ENCODE results near the gene MYOD1.

DNA sequence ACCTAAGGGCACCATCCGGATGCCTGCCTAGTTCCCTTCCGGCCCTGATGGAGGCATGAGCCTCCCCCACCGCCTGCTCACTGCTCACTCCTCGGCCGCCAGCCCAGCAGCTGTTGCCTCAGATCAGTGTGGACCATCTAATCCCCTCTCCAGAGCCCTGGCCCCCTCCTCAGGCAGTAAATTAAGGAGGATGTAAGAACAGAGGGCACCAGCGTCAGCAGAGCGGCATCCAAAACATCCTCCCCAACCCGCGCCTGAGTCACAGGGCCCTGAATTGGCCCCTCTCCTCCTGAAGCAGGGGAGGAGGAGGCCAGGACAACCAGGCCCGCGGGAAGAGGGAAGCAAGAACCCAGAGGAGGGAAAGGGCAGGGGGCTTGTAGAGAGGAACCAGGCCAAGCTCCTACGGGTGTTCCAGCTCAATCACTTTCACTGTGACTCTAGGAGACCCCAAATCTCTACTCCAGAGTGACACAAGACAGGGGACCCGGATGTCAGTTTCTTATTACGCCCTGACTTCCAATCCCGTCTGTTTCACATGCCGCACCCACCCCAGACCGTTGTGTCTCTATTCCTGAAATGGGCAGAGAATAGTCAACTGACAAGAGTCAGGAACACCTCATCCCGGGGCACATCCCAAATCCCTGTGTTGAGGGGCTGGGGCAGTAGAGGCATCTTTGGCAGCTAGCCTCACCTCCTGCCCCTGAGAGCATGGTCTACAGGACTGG, 31.3 kb upstream of the MYOD1 start:
- TF ChIP-seq, protein P1, sequence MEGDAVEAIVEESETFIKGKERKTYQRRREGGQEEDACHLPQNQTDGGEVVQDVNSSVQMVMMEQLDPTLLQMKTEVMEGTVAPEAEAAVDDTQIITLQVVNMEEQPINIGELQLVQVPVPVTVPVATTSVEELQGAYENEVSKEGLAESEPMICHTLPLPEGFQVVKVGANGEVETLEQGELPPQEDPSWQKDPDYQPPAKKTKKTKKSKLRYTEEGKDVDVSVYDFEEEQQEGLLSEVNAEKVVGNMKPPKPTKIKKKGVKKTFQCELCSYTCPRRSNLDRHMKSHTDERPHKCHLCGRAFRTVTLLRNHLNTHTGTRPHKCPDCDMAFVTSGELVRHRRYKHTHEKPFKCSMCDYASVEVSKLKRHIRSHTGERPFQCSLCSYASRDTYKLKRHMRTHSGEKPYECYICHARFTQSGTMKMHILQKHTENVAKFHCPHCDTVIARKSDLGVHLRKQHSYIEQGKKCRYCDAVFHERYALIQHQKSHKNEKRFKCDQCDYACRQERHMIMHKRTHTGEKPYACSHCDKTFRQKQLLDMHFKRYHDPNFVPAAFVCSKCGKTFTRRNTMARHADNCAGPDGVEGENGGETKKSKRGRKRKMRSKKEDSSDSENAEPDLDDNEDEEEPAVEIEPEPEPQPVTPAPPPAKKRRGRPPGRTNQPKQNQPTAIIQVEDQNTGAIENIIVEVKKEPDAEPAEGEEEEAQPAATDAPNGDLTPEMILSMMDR (IDR thresholded peaks at IDR 0.05) = no peak
- no peak for TF ChIP-seq POLR2A (IDR thresholded peaks at IDR 0.05)
